Heart left ventricle (tissue), 16 donors: ENCODE data around the gene ATP11C. TPM values are rescaled to one million over a fixed set of nuclear protein-coding genes. Genes with fewer than 3 reads are reported as not detected.

ENCODE experiments used
- ATAC-seq, 4 donors: fragments of 200-7000 bp; cut with Tn5 transposase; one replicate each; pipeline ENCODE4 v1.9.1; 2020 to 2022; ENCODE audit warnings: moderate library complexity in 4 of 4, mild to moderate bottlenecking in 3 of 4, moderate number of reproducible peaks in 1 of 4
- DNase-seq, 5 donors: peaks; one replicate each; pipeline ENCODE4 v3.0.0-alpha.2; 2020
- H3K27ac ChIP-seq, 12 donors: fragments of 200-600 bp; sonication (generic) in 4 of 12; one replicate each; pipeline versions ENCODE4 v1.5.0 to v1.8.0; 2016 to 2022; ENCODE audit warnings: mild to moderate bottlenecking in 2 of 12
- H3K27me3 ChIP-seq, 9 donors: fragments of 200-600 bp; sonication (generic) in 2 of 9; one replicate each; pipeline versions ENCODE4 v1.5.1 to v1.8.0; 2016 to 2022; ENCODE audit warnings: mild to moderate bottlenecking in 3 of 9
- H3K36me3 ChIP-seq, 9 donors: fragments of 200-600 bp; sonication (generic) in 2 of 9; one replicate each; pipeline versions ENCODE4 v1.5.0 to v1.8.0; 2018 to 2022; ENCODE audit warnings: mild to moderate bottlenecking in 2 of 9
- H3K4me1 ChIP-seq, 12 donors: fragments of 200-600 bp; sonication (generic) in 4 of 12; one replicate each; pipeline versions ENCODE4 v1.5.0 to v1.8.0; 2016 to 2022; ENCODE audit warnings: mild to moderate bottlenecking in 3 of 12
- H3K4me3 ChIP-seq, 12 donors: fragments of 200-600 bp; sonication (generic) in 4 of 12; one replicate each; pipeline versions ENCODE4 v1.5.0 to v1.8.0; 2017 to 2022; ENCODE audit warnings: mild to moderate bottlenecking in 9 of 12, moderate library complexity in 4 of 12
- H3K9me3 ChIP-seq, 12 donors: fragments of 200-600 bp; sonication (generic) in 4 of 12; one replicate each; pipeline versions ENCODE4 v1.5.0 to v1.8.0; 2016 to 2022; ENCODE audit warnings: mild to moderate bottlenecking in 1 of 12
- POLR2A ChIP-seq, 2 donors: fragments of 450-650 bp; IDR thresholded peaks; one replicate each; pipeline ENCODE4 v1.6.1; 2017; ENCODE audit warnings: antibody characterized with exemption in 2 of 2, mild to moderate bottlenecking in 2 of 2, moderate library complexity in 2 of 2
- WGBS, 4 donors: extraction: QIAGEN DNeasy Blood & Tissue Kit in 2 of 4; methylation state at CpG; one replicate each; pipeline versions ENCODE4 v1.1.5 to v1.1.7; 2013 to 2018; 5-methylcytosine and 5-hydroxymethylcytosine counted together
- intact Hi-C, 10 donors: fragments of 100-400 bp; cut with DNase I; formaldehyde crosslinking; loops; one replicate each; pipeline versions ENCODE4 v1.11.1 to v1.14.2; 2022
- polyA plus RNA-seq, 2 donors: library from polyadenylated mRNA; stranded (reverse); fragments of 200-250 nt; gene quantifications; one replicate each; pipeline ENCODE4 v1.2.3, GENCODE V29; 2013
- total RNA-seq, 9 donors: library from RNA; depleted of rRNA in 2 of 9; stranded (reverse); fragments of >200 nt in 2 of 9; fragmentation: NEBNext Ultra II Directional in 3 of 9; extraction: Animal tissue kit (Norgen Biotek cat#: 25700) in 3 of 9; gene quantifications; one replicate each; pipeline versions ENCODE4 v1.1.0 to v1.2.4, GENCODE V29; 2016 to 2023
- TF ChIP-seq, protein P1 (sequence below), 12 donors: fragments of 200-600 bp; sonication (generic) in 4 of 12; IDR thresholded peaks; one replicate each; pipeline versions ENCODE4 v1.5.0 to v1.8.0; 2018 to 2022; ENCODE audit warnings: antibody characterized with exemption in 12 of 12, mild to moderate bottlenecking in 5 of 12
- donor health status: ischemic (EF 13 %, LVEDD 7.1; RV severe dilation, severe dysfunction).
- donor health status: healthy with polysubstance abuse.
- donor health status: DM: no; HTN: yes; CAD: no.
- donor health status: DM: no; HTN: no; CAD: no.
- donor health status: ischemic (EF 25% LVEDD 6.9; RV normal size, moderate dysfunction).
- donor health status: ischemic (EF 25% LVEDD 5.7; RV mildly dilated, moderate dysfunction).
- donor health status: healthy.
- donor health status: DM: yes; HTN: yes; CAD: no.
- donor health status: ischemic (EF 35%, LVEDD 5.7; RV mildly dilated, moderate dysfunction).
- donor health status: nonischemic (EF 11% LVEDD 7.7; RV severe dilation, severe dysfunction).
- donor health status: DM: yes; HTN: yes; CAD: no.
- donor health status: PGD.
- donor health status: ischemic (EF 29% LVEDD 5.4; RV normal size, mild dysfunction).
- donor health status: nonischemic (EF 23%, LVEDD 6.1; RV moderate dilation, normal function).

Gene ATP11C
- total and polyA plus RNA-seq, 11 donors: 1.1 to 10.2 (median 3.9) TPM

DNA sequence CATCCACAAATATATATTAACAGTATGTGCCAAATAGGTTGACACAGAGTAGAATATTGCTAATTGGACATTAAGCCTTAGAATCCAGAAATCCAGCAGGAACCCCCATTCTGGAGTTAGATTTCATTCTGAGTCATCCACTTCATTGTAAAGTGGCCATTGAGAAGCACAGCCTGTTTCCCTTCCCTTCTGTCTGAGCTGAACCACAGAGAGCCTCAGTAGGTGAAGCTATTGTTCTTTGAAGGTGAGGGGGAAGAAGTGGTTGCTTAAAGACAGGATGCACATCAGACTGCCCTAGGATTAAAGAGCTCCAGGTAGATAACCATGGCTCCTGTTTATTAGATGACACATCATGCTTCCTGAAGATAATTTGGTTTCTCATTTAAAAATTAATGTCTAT lies 194.3 kb downstream of the ATP11C start:
- no peak for ATAC-seq

DNA sequence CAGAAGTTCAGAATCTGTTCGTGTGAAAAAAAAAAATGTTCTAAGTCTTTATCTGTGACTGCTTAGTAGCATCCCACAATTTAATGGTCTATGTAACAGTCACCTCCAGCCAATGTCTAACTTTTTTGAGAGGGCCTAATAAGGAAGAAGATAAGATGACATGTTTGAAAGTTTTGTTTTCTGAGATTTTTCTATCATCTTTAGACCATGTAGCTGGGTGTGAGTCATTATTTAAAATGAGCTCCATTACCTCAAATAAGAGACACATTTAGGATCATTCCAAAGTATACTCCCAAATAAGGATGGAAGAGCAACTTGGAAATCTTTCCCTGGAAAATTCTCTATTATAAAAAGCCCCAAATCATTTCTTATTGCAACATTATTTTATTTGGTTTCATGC lies 196.7 kb downstream of the ATP11C start:
- peaks cover 0 to 24% (median 0%) of the 10 kb centered on the region in 9 donors for H3K36me3 ChIP-seq
- TF ChIP-seq, protein P1, sequence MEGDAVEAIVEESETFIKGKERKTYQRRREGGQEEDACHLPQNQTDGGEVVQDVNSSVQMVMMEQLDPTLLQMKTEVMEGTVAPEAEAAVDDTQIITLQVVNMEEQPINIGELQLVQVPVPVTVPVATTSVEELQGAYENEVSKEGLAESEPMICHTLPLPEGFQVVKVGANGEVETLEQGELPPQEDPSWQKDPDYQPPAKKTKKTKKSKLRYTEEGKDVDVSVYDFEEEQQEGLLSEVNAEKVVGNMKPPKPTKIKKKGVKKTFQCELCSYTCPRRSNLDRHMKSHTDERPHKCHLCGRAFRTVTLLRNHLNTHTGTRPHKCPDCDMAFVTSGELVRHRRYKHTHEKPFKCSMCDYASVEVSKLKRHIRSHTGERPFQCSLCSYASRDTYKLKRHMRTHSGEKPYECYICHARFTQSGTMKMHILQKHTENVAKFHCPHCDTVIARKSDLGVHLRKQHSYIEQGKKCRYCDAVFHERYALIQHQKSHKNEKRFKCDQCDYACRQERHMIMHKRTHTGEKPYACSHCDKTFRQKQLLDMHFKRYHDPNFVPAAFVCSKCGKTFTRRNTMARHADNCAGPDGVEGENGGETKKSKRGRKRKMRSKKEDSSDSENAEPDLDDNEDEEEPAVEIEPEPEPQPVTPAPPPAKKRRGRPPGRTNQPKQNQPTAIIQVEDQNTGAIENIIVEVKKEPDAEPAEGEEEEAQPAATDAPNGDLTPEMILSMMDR (IDR thresholded peaks at IDR 0.05): no peak
- no peak for TF ChIP-seq POLR2A (IDR thresholded peaks at IDR 0.05)
- ATAC-seq: no peak
- H3K4me1 ChIP-seq: peaks cover 0 to 3% (median 0%) of the 10 kb centered on the region in 12 donors
- WGBS, 4 donors: 48 to 89% (median 75%) methylated on average over 1 of the region's 1 CpG
- no peaks in the 10 kb centered on the region for H3K27me3 ChIP-seq
- no peak overlapping the region for H3K4me3 ChIP-seq
- H3K9me3 ChIP-seq: no peaks in the 10 kb centered on the region
- no peak for DNase-seq
- intact Hi-C loops: no loop called here
- H3K27ac ChIP-seq: no peak overlapping the region

More for the DNA sequence above, 194.3 kb downstream of the ATP11C start:
- Histone ChIP-seq H3K4me3 (no peak overlapping the region), H3K9me3 (no peaks in the 10 kb centered on the region), H3K36me3 (peaks cover 0 to 24% (median 0%) of the 10 kb centered on the region in 9 donors), H3K27me3 (no peaks in the 10 kb centered on the region), H3K4me1 (peaks cover 0 to 3% (median 0%) of the 10 kb centered on the region in 12 donors), H3K27ac (no peak overlapping the region)
- intact Hi-C loops: no loop called here
- TF ChIP-seq POLR2A (IDR thresholded peaks at IDR 0.05): no peak
- TF ChIP-seq, protein P1 (IDR thresholded peaks at IDR 0.05): no peak
- DNase-seq: no peak

DNA sequence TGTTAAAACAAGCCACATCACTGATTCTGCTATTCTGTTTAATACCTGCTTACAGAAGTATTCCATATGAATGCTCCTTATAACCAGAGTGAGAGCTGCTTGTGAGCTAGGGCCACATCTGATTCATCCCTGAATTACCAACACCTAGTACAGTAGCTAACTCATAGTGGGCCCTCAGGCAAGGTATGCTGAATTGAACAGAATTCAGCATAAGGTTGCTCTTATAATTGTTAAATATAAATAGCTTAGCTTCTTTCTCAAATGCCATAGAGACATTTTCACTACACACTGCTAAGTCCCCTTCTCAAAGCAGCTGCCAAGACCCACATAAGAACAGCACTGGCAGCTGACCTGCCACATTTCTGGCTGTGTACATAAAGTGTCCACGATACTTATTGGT lies 197.9 kb downstream of the ATP11C start:
- Histone ChIP-seq H3K4me3 (no peak overlapping the region), H3K9me3 (no peaks in the 10 kb centered on the region), H3K4me1 (peaks cover 0 to 3% (median 0%) of the 10 kb centered on the region in 12 donors), H3K36me3 (peaks cover 0 to 24% (median 0%) of the 10 kb centered on the region in 9 donors), H3K27ac (no peak overlapping the region), H3K27me3 (no peaks in the 10 kb centered on the region)
- ATAC-seq (no peak), DNase-seq (no peak)
- intact Hi-C loops: no loop called here
- TF ChIP-seq, protein P1 (IDR thresholded peaks at IDR 0.05): no peak
- TF ChIP-seq POLR2A (IDR thresholded peaks at IDR 0.05): no peak
- WGBS, 4 donors: 76 to 100% (median 100%) methylated on average over 1 of the region's 1 CpG

DNA sequence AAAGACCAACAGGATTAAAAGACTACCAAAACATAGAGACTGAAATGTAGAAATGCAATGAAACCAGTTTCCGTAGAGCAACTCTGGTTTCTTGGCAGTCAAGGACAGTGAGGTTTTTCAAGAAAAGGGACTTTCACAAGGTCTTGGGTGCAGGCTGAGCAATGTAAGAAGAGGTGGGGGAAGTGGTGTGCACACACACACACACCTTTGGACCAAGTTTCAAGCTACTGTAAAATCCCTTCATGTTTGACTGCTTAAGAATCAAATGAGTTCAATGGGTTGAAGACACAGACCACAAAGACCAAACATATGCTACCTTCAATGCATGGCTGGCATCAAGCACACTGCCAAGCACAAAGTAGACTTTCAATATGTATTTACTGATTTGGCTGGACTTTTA lies 207.1 kb downstream of the ATP11C start:
- 91 to 97% (median 94%) methylated on average over 1 of the region's 1 CpG for WGBS, 4 donors
- Histone ChIP-seq H3K9me3 (no peaks in the 10 kb centered on the region), H3K4me1 (no peaks in the 10 kb centered on the region), H3K36me3 (peaks cover 0 to 4% (median 0%) of the 10 kb centered on the region in 9 donors), H3K27ac (no peak overlapping the region), H3K27me3 (no peaks in the 10 kb centered on the region), H3K4me3 (no peak overlapping the region)
- DNase-seq (no peak), ATAC-seq (no peak)
- TF ChIP-seq, protein P1 (IDR thresholded peaks at IDR 0.05): no peak
- TF ChIP-seq POLR2A (IDR thresholded peaks at IDR 0.05): no peak
- intact Hi-C loops: no loop called here
